ENCODE results near the gene PAPOLA. TPM values are rescaled to one million over a fixed set of nuclear protein-coding genes. Genes with fewer than 3 reads are reported as not detected.

Gene PAPOLA
- total RNA-seq, 2 experiments from 2014 or later, result 161 to 173 TPM

GRCh38 chr14:96536807-96537206, 34.6 kb downstream of the PAPOLA start:
- H3K27ac Mint-ChIP-seq, result peak overlapping the region; percentile 20

GRCh38 chr14:96538097-96538989, 36.2 kb downstream of the PAPOLA start:
- H3K27ac Mint-ChIP-seq, result peak overlapping the region; percentile 54
- no peaks in the 10 kb centered on the region for H3K9me3 Mint-ChIP-seq
- intact Hi-C loops (cut with micrococcal nuclease), result no loop called here

More at GRCh38 chr14:96536807-96537206, 34.6 kb downstream of the PAPOLA start:
- ChIA-PET CTCF (no interaction called here), POLR2A (interaction anchor here (0.5 kb wide), 1 partner anchor 23 kb away, joined by 5 read pairs; no protein-coding TSS in a partner anchor)
- H3K4me1 Mint-ChIP-seq (ENCODE audit: low read depth), result peaks cover 9% of the 10 kb centered on the region
- peaks cover 24% of the 10 kb centered on the region for H3K36me3 Mint-ChIP-seq
- no peaks in the 10 kb centered on the region for H3K27me3 Mint-ChIP-seq
- intact Hi-C loops (cut with micrococcal nuclease), result loop anchor here (2.0 kb wide), 1 partner anchor 34 kb away; the partner anchor contains the start of gene PAPOLA
- no peak for DNase-seq
- H3K4me3 Mint-ChIP-seq, result no peak overlapping the region
- H3K9me3 Mint-ChIP-seq, result no peaks in the 10 kb centered on the region

GRCh38 chr14:96538990-96539317, 36.8 kb downstream of the PAPOLA start:
- Mint-ChIP-seq H3K4me3 (no peak overlapping the region), H3K27me3 (no peaks in the 10 kb centered on the region), H3K4me1 (ENCODE audit: low read depth) (peaks cover 9% of the 10 kb centered on the region), H3K36me3 (peaks cover 19% of the 10 kb centered on the region), H3K27ac (no peak overlapping the region), H3K9me3 (no peaks in the 10 kb centered on the region)
- ChIA-PET POLR2A (no interaction called here), CTCF (no interaction called here)
- intact Hi-C loops (cut with micrococcal nuclease), result no loop called here
- DNase-seq, result no peak

More at GRCh38 chr14:96538097-96538989, 36.2 kb downstream of the PAPOLA start:
- Mint-ChIP-seq H3K4me1 (ENCODE audit: low read depth) (peaks cover 9% of the 10 kb centered on the region), H3K4me3 (no peak overlapping the region), H3K27me3 (no peaks in the 10 kb centered on the region), H3K36me3 (peaks cover 19% of the 10 kb centered on the region)
- ChIA-PET POLR2A (no interaction called here), CTCF (no interaction called here)
- DNase-seq, result no peak

GRCh38 chr14:96554315-96554910, 52.2 kb downstream of the PAPOLA start:
- H3K27me3 Mint-ChIP-seq, result no peaks in the 10 kb centered on the region

GRCh38 chr14:96559571-96559970, 57.4 kb downstream of the PAPOLA start:
- no peak overlapping the region for H3K27ac Mint-ChIP-seq
- intact Hi-C loops (cut with micrococcal nuclease), result no loop called here
- CTCF ChIA-PET, result no interaction called here

More at GRCh38 chr14:96554315-96554910, 52.2 kb downstream of the PAPOLA start:
- ChIA-PET CTCF (interaction anchor here (0.6 to 0.8 kb wide), 2 partner anchors 186 to 187 kb away, joined by 3 read pairs; no protein-coding TSS in a partner anchor), POLR2A (no interaction called here)
- no peak for DNase-seq
- intact Hi-C loops (cut with micrococcal nuclease), result no loop called here
- peak overlapping the region; percentile 43 for H3K27ac Mint-ChIP-seq
- peaks cover 9% of the 10 kb centered on the region for H3K4me1 Mint-ChIP-seq (ENCODE audit: low read depth)
- peaks cover 44% of the 10 kb centered on the region for H3K36me3 Mint-ChIP-seq
- no peaks in the 10 kb centered on the region for H3K9me3 Mint-ChIP-seq
- no peak overlapping the region for H3K4me3 Mint-ChIP-seq

GRCh38 chr14:96564389-96564788, 62.2 kb downstream of the PAPOLA start:
- ChIA-PET CTCF (interaction anchor here (1.8 kb wide), 1 partner anchor 177 kb away, joined by 7 read pairs; no protein-coding TSS in a partner anchor), POLR2A (no interaction called here)
- Mint-ChIP-seq H3K4me3 (no peak overlapping the region), H3K36me3 (peaks cover 25% of the 10 kb centered on the region), H3K27ac (no peak overlapping the region), H3K27me3 (no peaks in the 10 kb centered on the region), H3K9me3 (no peaks in the 10 kb centered on the region), H3K4me1 (ENCODE audit: low read depth) (no peaks in the 10 kb centered on the region)
- DNase-seq, result no peak
- intact Hi-C loops (cut with micrococcal nuclease), result no loop called here

More at GRCh38 chr14:96559571-96559970, 57.4 kb downstream of the PAPOLA start:
- Mint-ChIP-seq H3K9me3 (no peaks in the 10 kb centered on the region), H3K4me3 (no peak overlapping the region), H3K27me3 (no peaks in the 10 kb centered on the region), H3K4me1 (ENCODE audit: low read depth) (peaks cover 3% of the 10 kb centered on the region), H3K36me3 (peaks cover 33% of the 10 kb centered on the region)
- POLR2A ChIA-PET, result no interaction called here
- no peak for DNase-seq

- H3K9me3 Mint-ChIP-seq, result no peaks in the 10 kb centered on the region
- DNase-seq, result no peak
- H3K27ac Mint-ChIP-seq, result no peak overlapping the region
- H3K4me3 Mint-ChIP-seq, result no peak overlapping the region
- H3K4me1 Mint-ChIP-seq (ENCODE audit: low read depth), result no peaks in the 10 kb centered on the region
- H3K27me3 Mint-ChIP-seq, result no peaks in the 10 kb centered on the region
- CTCF ChIA-PET, result interaction anchor here (0.7 to 0.8 kb wide), 3 partner anchors 175 to 1167 kb away, joined by 3 read pairs; no protein-coding TSS in a partner anchor
- intact Hi-C loops (cut with micrococcal nuclease), result no loop called here
- POLR2A ChIA-PET, result no interaction called here
- peaks cover 25% of the 10 kb centered on the region for H3K36me3 Mint-ChIP-seq
Measured at GRCh38 chr14:96565811-96566210, 63.6 kb downstream of the PAPOLA start.

GRCh38 chr14:96567289-96567899, 65.2 kb downstream of the PAPOLA start:
- H3K4me3 Mint-ChIP-seq, result no peak overlapping the region
- no peaks in the 10 kb centered on the region for H3K4me1 Mint-ChIP-seq (ENCODE audit: low read depth)
- ChIA-PET POLR2A (no interaction called here), CTCF (interaction anchor here (0.8 to 1.4 kb wide), 7 partner anchors 9 to 286 kb away, joined by 3 to 8 read pairs (median 5); no protein-coding TSS in a partner anchor)
- intact Hi-C loops (cut with micrococcal nuclease), result no loop called here
- no peaks in the 10 kb centered on the region for H3K27me3 Mint-ChIP-seq
- no peaks in the 10 kb centered on the region for H3K9me3 Mint-ChIP-seq
- no peak for DNase-seq
- H3K36me3 Mint-ChIP-seq, result peaks cover 22% of the 10 kb centered on the region
- no peak overlapping the region for H3K27ac Mint-ChIP-seq

GRCh38 chr14:96568621-96569020, 66.4 kb downstream of the PAPOLA start:
- POLR2A ChIA-PET, result no interaction called here
- peaks cover 22% of the 10 kb centered on the region for H3K36me3 Mint-ChIP-seq
- DNase-seq, result no peak
- no peaks in the 10 kb centered on the region for H3K27me3 Mint-ChIP-seq
- H3K4me3 Mint-ChIP-seq, result no peak overlapping the region
- intact Hi-C loops (cut with micrococcal nuclease), result no loop called here
- H3K9me3 Mint-ChIP-seq, result no peaks in the 10 kb centered on the region
- no peak overlapping the region for H3K27ac Mint-ChIP-seq
- no peaks in the 10 kb centered on the region for H3K4me1 Mint-ChIP-seq (ENCODE audit: low read depth)
- CTCF ChIA-PET, result interaction anchor here (0.8 to 1.0 kb wide), 3 partner anchors 18 to 173 kb away, joined by 3 to 4 read pairs (median 3); no protein-coding TSS in a partner anchor

- no peak overlapping the region for H3K27ac Mint-ChIP-seq
- CTCF ChIA-PET, result interaction anchor here (1.0 kb wide), 1 partner anchor 170 kb away, joined by 3 read pairs; no protein-coding TSS in a partner anchor
- H3K9me3 Mint-ChIP-seq, result no peaks in the 10 kb centered on the region
Measured at GRCh38 chr14:96571311-96571710, 69.1 kb downstream of the PAPOLA start.

GRCh38 chr14:96573473-96574100, 71.4 kb downstream of the PAPOLA start:
- no peaks in the 10 kb centered on the region for H3K9me3 Mint-ChIP-seq
- DNase-seq, result no peak
- no peak overlapping the region for H3K4me3 Mint-ChIP-seq
- H3K27ac Mint-ChIP-seq, result no peak overlapping the region
- ChIA-PET POLR2A (no interaction called here), CTCF (interaction anchor here (0.6 to 1.7 kb wide), 2 partner anchors 168 to 192 kb away, joined by 3 to 4 read pairs; no protein-coding TSS in a partner anchor)
- peaks cover 4% of the 10 kb centered on the region for H3K36me3 Mint-ChIP-seq
- intact Hi-C loops (cut with micrococcal nuclease), result no loop called here
- no peaks in the 10 kb centered on the region for H3K4me1 Mint-ChIP-seq (ENCODE audit: low read depth)
- no peaks in the 10 kb centered on the region for H3K27me3 Mint-ChIP-seq

More at GRCh38 chr14:96571311-96571710, 69.1 kb downstream of the PAPOLA start:
- H3K4me1 Mint-ChIP-seq (ENCODE audit: low read depth), result no peaks in the 10 kb centered on the region
- H3K36me3 Mint-ChIP-seq, result peaks cover 10% of the 10 kb centered on the region
- POLR2A ChIA-PET, result no interaction called here
- DNase-seq, result no peak
- no peak overlapping the region for H3K4me3 Mint-ChIP-seq
- H3K27me3 Mint-ChIP-seq, result no peaks in the 10 kb centered on the region
- intact Hi-C loops (cut with micrococcal nuclease), result no loop called here
